Measurements from ENCODE around the gene ZNF273. TPM values are rescaled to one million over a fixed set of nuclear protein-coding genes. Genes with fewer than 3 reads are reported as not detected.
A peak's percentile ranks its signal among the peaks of the same experiment; 100 is the strongest.

The ZNF273 gene
- total and polyA plus RNA-seq, 4 donors = 3.0 to 15.7 (median 8.7) TPM

DNA sequence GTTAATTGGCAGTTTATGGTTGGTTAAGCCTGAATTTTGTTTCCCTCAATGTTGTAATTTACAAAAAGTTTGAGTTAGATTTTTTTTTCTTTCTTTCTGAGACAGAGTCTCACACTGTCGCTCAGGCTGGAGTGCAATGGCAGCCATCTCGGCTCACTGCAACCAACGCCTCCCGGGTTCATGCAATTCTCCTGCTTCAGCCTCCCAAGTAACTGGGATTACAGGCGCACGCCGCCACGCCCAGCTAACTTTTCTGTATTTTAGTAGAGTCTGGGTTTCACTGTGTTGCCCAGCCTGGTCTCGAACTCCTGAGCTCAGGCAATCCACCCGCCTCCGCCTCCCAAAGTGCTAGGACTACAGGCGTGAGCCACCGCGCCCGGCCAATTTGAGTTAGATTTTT is 935 bp downstream of the ZNF273 start:
- 87 to 90% methylated on average over 15 of the region's 15 CpGs for WGBS, 2 donors
- DNase-seq = no peak

DNA sequence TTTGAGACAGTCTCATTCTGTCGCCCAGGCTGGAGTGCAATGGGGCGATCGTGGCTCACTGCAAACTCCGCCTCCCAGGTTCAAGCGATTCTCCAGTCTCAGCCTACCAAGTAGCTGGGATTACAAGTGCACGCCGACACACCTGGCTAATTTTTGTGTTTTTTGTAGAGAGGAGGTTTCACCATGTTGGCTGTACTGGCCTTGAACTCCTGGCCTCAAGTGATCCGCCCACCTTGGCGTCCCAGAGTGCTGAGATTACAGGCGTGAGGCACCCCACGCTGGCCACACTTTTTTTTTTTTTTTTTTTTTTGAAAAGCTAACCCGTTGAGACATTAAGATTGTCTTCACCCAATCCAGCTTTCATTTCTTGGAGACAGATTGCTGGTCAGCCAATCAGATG is 2.1 kb downstream of the ZNF273 start:
- Histone ChIP-seq H3K9me3 (ENCODE audit: control insufficient read depth in 4 of 4, insufficient read depth in 3 of 4, low read length in 3 of 4) (no peaks in the 10 kb centered on the region), H3K9ac (ENCODE audit: insufficient read depth in 1 of 2, low read length in 2 of 2) (no peak overlapping the region), H3K36me3 (ENCODE audit: control insufficient read depth in 4 of 4, insufficient read depth in 4 of 4, low read length in 4 of 4) (no peaks in the 10 kb centered on the region), H3K27ac (ENCODE audit: low read depth in 1 of 2, low read length in 1 of 2) (no peak overlapping the region), H3K27me3 (ENCODE audit: control insufficient read depth in 3 of 3, insufficient read depth in 3 of 3, low read length in 2 of 3) (no peaks in the 10 kb centered on the region), H3K4me1 (ENCODE audit: control insufficient read depth in 5 of 5, insufficient read depth in 5 of 5, low read length in 5 of 5) (peaks cover 0 to 12% (median 4%) of the 10 kb centered on the region in 5 donors), H3K4me3 (no peak overlapping the region)
- TF ChIP-seq, protein P1, sequence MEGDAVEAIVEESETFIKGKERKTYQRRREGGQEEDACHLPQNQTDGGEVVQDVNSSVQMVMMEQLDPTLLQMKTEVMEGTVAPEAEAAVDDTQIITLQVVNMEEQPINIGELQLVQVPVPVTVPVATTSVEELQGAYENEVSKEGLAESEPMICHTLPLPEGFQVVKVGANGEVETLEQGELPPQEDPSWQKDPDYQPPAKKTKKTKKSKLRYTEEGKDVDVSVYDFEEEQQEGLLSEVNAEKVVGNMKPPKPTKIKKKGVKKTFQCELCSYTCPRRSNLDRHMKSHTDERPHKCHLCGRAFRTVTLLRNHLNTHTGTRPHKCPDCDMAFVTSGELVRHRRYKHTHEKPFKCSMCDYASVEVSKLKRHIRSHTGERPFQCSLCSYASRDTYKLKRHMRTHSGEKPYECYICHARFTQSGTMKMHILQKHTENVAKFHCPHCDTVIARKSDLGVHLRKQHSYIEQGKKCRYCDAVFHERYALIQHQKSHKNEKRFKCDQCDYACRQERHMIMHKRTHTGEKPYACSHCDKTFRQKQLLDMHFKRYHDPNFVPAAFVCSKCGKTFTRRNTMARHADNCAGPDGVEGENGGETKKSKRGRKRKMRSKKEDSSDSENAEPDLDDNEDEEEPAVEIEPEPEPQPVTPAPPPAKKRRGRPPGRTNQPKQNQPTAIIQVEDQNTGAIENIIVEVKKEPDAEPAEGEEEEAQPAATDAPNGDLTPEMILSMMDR (IDR thresholded peaks at IDR 0.05; ENCODE audit: control extremely low read depth, extremely low read depth) = no peak
- 84 to 90% methylated on average over 11 to 12 of the region's 12 CpGs for WGBS, 2 donors
- DNase-seq (no peak), ATAC-seq (ENCODE audit: insufficient read depth, low FRiP score) (no peak)

More for the DNA sequence above, 935 bp downstream of the ZNF273 start:
- ATAC-seq (ENCODE audit: insufficient read depth, low FRiP score) = no peak
- TF ChIP-seq, protein P1 (IDR thresholded peaks at IDR 0.05; ENCODE audit: control extremely low read depth, extremely low read depth) = no peak
- Histone ChIP-seq H3K9ac (ENCODE audit: insufficient read depth in 1 of 2, low read length in 2 of 2) (peak overlapping the region; percentile 88 to 95), H3K4me3 (no peak overlapping the region), H3K4me1 (ENCODE audit: control insufficient read depth in 5 of 5, insufficient read depth in 5 of 5, low read length in 5 of 5) (peaks cover 0 to 12% (median 4%) of the 10 kb centered on the region in 5 donors), H3K36me3 (ENCODE audit: control insufficient read depth in 4 of 4, insufficient read depth in 4 of 4, low read length in 4 of 4) (no peaks in the 10 kb centered on the region), H3K27me3 (ENCODE audit: control insufficient read depth in 3 of 3, insufficient read depth in 3 of 3, low read length in 2 of 3) (no peaks in the 10 kb centered on the region), H3K27ac (ENCODE audit: low read depth in 1 of 2, low read length in 1 of 2) (no peak overlapping the region), H3K9me3 (ENCODE audit: control insufficient read depth in 4 of 4, insufficient read depth in 3 of 4, low read length in 3 of 4) (no peaks in the 10 kb centered on the region)

DNA sequence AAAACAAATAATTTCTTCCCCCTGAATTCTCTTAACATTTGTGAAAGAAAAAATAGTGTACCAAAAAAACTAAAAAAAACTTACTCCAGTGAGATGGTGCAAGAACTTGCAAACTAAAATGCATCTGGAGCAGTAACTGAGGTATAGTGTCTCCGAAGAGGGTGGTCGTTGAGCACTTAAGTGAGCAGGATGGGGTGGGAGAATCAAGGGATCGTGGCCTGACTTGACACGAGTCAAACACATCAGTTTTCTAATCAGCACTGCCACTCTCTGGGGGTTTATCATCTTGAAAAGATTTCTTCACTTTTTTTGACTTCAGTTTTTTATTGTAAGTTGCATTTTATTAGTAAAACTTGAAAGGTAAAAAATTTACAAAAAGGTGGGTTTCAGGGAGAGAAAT is 2.5 kb downstream of the ZNF273 start:
- DNase-seq (no peak), ATAC-seq (ENCODE audit: insufficient read depth, low FRiP score) (no peak)
- Histone ChIP-seq H3K9ac (ENCODE audit: insufficient read depth in 1 of 2, low read length in 2 of 2) (no peak overlapping the region), H3K27me3 (ENCODE audit: control insufficient read depth in 3 of 3, insufficient read depth in 3 of 3, low read length in 2 of 3) (no peaks in the 10 kb centered on the region), H3K27ac (ENCODE audit: low read depth in 1 of 2, low read length in 1 of 2) (no peak overlapping the region), H3K9me3 (ENCODE audit: control insufficient read depth in 4 of 4, insufficient read depth in 3 of 4, low read length in 3 of 4) (no peaks in the 10 kb centered on the region), H3K4me1 (ENCODE audit: control insufficient read depth in 5 of 5, insufficient read depth in 5 of 5, low read length in 5 of 5) (peaks cover 0 to 12% (median 4%) of the 10 kb centered on the region in 5 donors), H3K36me3 (ENCODE audit: control insufficient read depth in 4 of 4, insufficient read depth in 4 of 4, low read length in 4 of 4) (no peaks in the 10 kb centered on the region), H3K4me3 (no peak overlapping the region)
- TF ChIP-seq, protein P1 (IDR thresholded peaks at IDR 0.05; ENCODE audit: control extremely low read depth, extremely low read depth) = no peak
- 77 to 79% methylated on average over 4 of the region's 4 CpGs for WGBS, 2 donors
